SU-DHL-6 (cell line): ENCODE measurements around the gene STIMATE.

Experiments
- H2AFZ ChIP-seq: fragments of 200-600 bp; sonication (generic); 2 replicates; pipeline ENCODE4 v1.6.1; 2014; ENCODE audit warnings: low read depth, mild to moderate bottlenecking, moderate library complexity, mixed read lengths, antibody characterized with exemption, low read length; ENCODE audit not compliant: severe bottlenecking
- H3F3A ChIP-seq: fragments of 200-600 bp; shearing (Covaris generic); 2 replicates; pipeline ENCODE4 v1.6.0; 2016; ENCODE audit warnings: antibody characterized with exemption, mild to moderate bottlenecking; ENCODE audit not compliant: insufficient read depth
- H3K27ac ChIP-seq: fragments of 200-600 bp; sonication (generic); 2 replicates; pipeline ENCODE4 v1.5.1; 2016; ENCODE audit warnings: low read depth, mild to moderate bottlenecking, low read length, moderate library complexity, mixed read lengths
- H3K27me3 ChIP-seq: fragments of 200-600 bp; sonication (generic), shearing (Covaris generic); 2 replicates; pipeline ENCODE4 v1.6.0; 2014; ENCODE audit warnings: mild to moderate bottlenecking, low read length
- H3K36me3 ChIP-seq: fragments of 200-600 bp; sonication (generic); 2 replicates; pipeline ENCODE4 v1.6.1; 2014; ENCODE audit warnings: mild to moderate bottlenecking, low read length, mixed read lengths
- H3K4me2 ChIP-seq: fragments of 300-600, 200-600 bp; shearing (Covaris generic), sonication (generic); 2 replicates; pipeline ENCODE4 v1.6.0; 2014; ENCODE audit warnings: low read length, low read depth, mild to moderate bottlenecking; ENCODE audit not compliant: poor library complexity, severe bottlenecking
- H3K4me3 ChIP-seq: fragments of 200-600 bp; sonication (generic); 2 replicates; pipeline ENCODE4 v1.5.1; 2014; ENCODE audit warnings: antibody characterized with exemption, low read length, mild to moderate bottlenecking, mixed read lengths; ENCODE audit not compliant: insufficient read depth, poor library complexity, severe bottlenecking
- H3K79me2 ChIP-seq: fragments of 200-600 bp; sonication (generic); 2 replicates; pipeline ENCODE4 v1.6.1; 2014; ENCODE audit warnings: mild to moderate bottlenecking, low read length, moderate library complexity; ENCODE audit not compliant: insufficient read depth
- H3K9ac ChIP-seq: fragments of 200-600 bp; sonication (generic); 2 replicates; pipeline ENCODE4 v1.7.0; 2014; ENCODE audit warnings: mild to moderate bottlenecking, low read length
- H3K9me2 ChIP-seq: fragments of 200-600 bp; sonication (generic); replicated peaks from 2 replicates; pipeline ENCODE4 v1.6.1; 2014; ENCODE audit warnings: low read length; ENCODE audit not compliant: insufficient read depth
- H3K9me3 ChIP-seq: fragments of 200-600 bp; sonication (generic); 2 replicates; pipeline ENCODE4 v1.6.1; 2014; ENCODE audit warnings: low read length, mixed read lengths; ENCODE audit not compliant: insufficient read depth
- H4K20me1 ChIP-seq: fragments of 200-600 bp; sonication (generic); 2 replicates; pipeline ENCODE4 v1.6.1; 2014; ENCODE audit warnings: low read depth, mild to moderate bottlenecking, antibody characterized with exemption, low read length, moderate library complexity, mixed read lengths
- EZH2phosphoT487 ChIP-seq: fragments of 200-600 bp; sonication (generic), shearing (Covaris generic); conservative IDR thresholded peaks from 2 replicates; pipeline ENCODE4 v1.6.1; 2018; ENCODE audit warnings: mild to moderate bottlenecking, antibody characterized with exemption, low read length, moderate library complexity, mixed read lengths
- TF ChIP-seq, protein P1 (sequence below): fragments of 200-600 bp; sonication (generic); IDR thresholded peaks from one replicate; pipeline ENCODE4 v1.5.1; 2017; ENCODE audit warnings: antibody characterized with exemption, mild to moderate bottlenecking, low read length, moderate library complexity; ENCODE audit not compliant: insufficient read depth, poor library complexity, severe bottlenecking

STIMATE gene

GRCh38 chr3:52829482-52829881 lies 67.9 kb downstream of the STIMATE start:
- no peaks in the 10 kb centered on the region for H3K36me3 ChIP-seq
- no peak overlapping the region for H2AFZ ChIP-seq
- H4K20me1 ChIP-seq: no peaks in the 10 kb centered on the region
- H3F3A ChIP-seq: no peaks in the 10 kb centered on the region
- no peaks in the 10 kb centered on the region for H3K9me3 ChIP-seq
- TF ChIP-seq, protein P1, sequence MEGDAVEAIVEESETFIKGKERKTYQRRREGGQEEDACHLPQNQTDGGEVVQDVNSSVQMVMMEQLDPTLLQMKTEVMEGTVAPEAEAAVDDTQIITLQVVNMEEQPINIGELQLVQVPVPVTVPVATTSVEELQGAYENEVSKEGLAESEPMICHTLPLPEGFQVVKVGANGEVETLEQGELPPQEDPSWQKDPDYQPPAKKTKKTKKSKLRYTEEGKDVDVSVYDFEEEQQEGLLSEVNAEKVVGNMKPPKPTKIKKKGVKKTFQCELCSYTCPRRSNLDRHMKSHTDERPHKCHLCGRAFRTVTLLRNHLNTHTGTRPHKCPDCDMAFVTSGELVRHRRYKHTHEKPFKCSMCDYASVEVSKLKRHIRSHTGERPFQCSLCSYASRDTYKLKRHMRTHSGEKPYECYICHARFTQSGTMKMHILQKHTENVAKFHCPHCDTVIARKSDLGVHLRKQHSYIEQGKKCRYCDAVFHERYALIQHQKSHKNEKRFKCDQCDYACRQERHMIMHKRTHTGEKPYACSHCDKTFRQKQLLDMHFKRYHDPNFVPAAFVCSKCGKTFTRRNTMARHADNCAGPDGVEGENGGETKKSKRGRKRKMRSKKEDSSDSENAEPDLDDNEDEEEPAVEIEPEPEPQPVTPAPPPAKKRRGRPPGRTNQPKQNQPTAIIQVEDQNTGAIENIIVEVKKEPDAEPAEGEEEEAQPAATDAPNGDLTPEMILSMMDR: no peak
- TF ChIP-seq EZH2phosphoT487: no peak
- H3K27me3 ChIP-seq: no peaks in the 10 kb centered on the region
- no peak overlapping the region for H3K4me3 ChIP-seq
- H3K9me2 ChIP-seq: no peaks in the 10 kb centered on the region
- H3K79me2 ChIP-seq: no peaks in the 10 kb centered on the region
- no peak overlapping the region for H3K4me2 ChIP-seq
- H3K9ac ChIP-seq: no peak overlapping the region
- H3K27ac ChIP-seq: no peak overlapping the region

DNA sequence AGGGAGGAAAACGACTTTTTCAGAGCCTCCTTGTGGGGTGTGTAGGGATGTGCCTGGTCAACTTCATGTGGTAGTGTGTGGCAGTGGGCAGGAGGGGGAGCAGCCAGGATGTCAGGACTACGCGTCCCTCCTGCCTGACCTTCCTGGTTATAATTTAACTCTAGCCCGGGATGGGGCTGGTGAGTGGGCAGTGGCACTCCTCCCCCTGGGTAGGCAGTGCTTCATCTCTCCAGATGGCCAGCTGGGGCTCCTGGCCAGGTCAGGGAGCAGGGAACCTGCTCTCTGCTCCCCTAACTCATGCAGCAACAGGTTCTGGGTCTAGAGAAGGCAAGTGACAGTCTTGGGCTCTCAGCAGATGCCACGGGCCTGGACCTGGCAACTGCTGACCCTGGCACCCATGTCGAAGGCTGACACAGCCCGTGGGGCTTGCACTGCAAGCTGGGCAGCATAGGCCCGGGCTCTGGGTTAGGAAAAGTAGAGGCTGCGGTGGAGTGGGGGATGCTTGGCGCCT lies 69.4 kb downstream of the STIMATE start:
- H3K9me3 ChIP-seq: no peaks in the 10 kb centered on the region
- H3K79me2 ChIP-seq: no peaks in the 10 kb centered on the region
- no peak overlapping the region for H3K4me3 ChIP-seq
- H3K9ac ChIP-seq: no peak overlapping the region
- H2AFZ ChIP-seq: no peak overlapping the region
- H3K9me2 ChIP-seq: no peaks in the 10 kb centered on the region
- no peak overlapping the region for H3K27ac ChIP-seq
- no peaks in the 10 kb centered on the region for H3F3A ChIP-seq
- no peak for TF ChIP-seq EZH2phosphoT487
- TF ChIP-seq, protein P1: no peak
- no peak overlapping the region for H3K4me2 ChIP-seq
- H4K20me1 ChIP-seq: no peaks in the 10 kb centered on the region
- H3K27me3 ChIP-seq: no peaks in the 10 kb centered on the region
- H3K36me3 ChIP-seq: no peaks in the 10 kb centered on the region

- TF ChIP-seq, protein P1: no peak
- no peak for TF ChIP-seq EZH2phosphoT487
- no peaks in the 10 kb centered on the region for H3K36me3 ChIP-seq
- H3F3A ChIP-seq: no peaks in the 10 kb centered on the region
- H3K27ac ChIP-seq: no peak overlapping the region
- no peak overlapping the region for H3K4me2 ChIP-seq
- H3K4me3 ChIP-seq: no peak overlapping the region
- H3K9ac ChIP-seq: no peak overlapping the region
- H4K20me1 ChIP-seq: no peaks in the 10 kb centered on the region
- H3K27me3 ChIP-seq: no peaks in the 10 kb centered on the region
- H3K9me3 ChIP-seq: no peaks in the 10 kb centered on the region
- no peaks in the 10 kb centered on the region for H3K9me2 ChIP-seq
- H2AFZ ChIP-seq: no peak overlapping the region
- no peaks in the 10 kb centered on the region for H3K79me2 ChIP-seq
Observed at GRCh38 chr3:52827441-52827840, 69.9 kb downstream of the STIMATE start.
